K562 (cell line): ENCODE data around the gene RGS6. TPM values are rescaled to one million over a fixed set of nuclear protein-coding genes. Genes with fewer than 3 reads are reported as not detected.

Experiments used
- CBX3 ChIP-seq, 2 experiments: IDR thresholded peaks; 1 replicate in 1 of 2; 2 replicates in 1 of 2; pipeline ENCODE4 v1.6.1; 2012; ENCODE audit warnings: inconsistent platforms in 2 of 2, low read length in 2 of 2, borderline replicate concordance in 1 of 2, control low read depth in 1 of 2
- CC2D1A ChIP-seq: fragments of 450-650 bp; IDR thresholded peaks from 2 replicates; pipeline ENCODE4 v1.6.1; 2017; ENCODE audit warnings: mild to moderate bottlenecking
- E2F6 ChIP-seq, 2 experiments: IDR thresholded peaks; 2 replicates each; pipeline ENCODE4 v1.6.1; 2011; ENCODE audit warnings: borderline replicate concordance in 1 of 2, control low read depth in 1 of 2, low read depth in 1 of 2, low read length in 1 of 2, mild to moderate bottlenecking in 1 of 2, mixed read lengths in 1 of 2, moderate library complexity in 1 of 2; ENCODE audit not compliant: insufficient read depth in 1 of 2, insufficient read length in 1 of 2, poor library complexity in 1 of 2, severe bottlenecking in 1 of 2; ENCODE audit errors: extremely low read depth in 1 of 2
- LCOR ChIP-seq: sonication (generic); formaldehyde crosslinking; IDR thresholded peaks from 2 replicates; pipeline ENCODE4 v1.8.0; 2022; ENCODE audit warnings: mild to moderate bottlenecking, missing genetic modification reagents
- NCOR1 ChIP-seq: fragments of 450-650 bp; IDR thresholded peaks from 2 replicates; pipeline ENCODE4 v1.6.1; 2016; ENCODE audit warnings: mild to moderate bottlenecking, moderate library complexity
- NFE2 ChIP-seq: IDR thresholded peaks from 2 replicates; pipeline ENCODE4 v1.6.1; 2014; ENCODE audit warnings: antibody characterized with exemption, low read depth
- NFXL1 ChIP-seq: fragments of 450-650 bp; formaldehyde crosslinking; IDR thresholded peaks from 2 replicates; pipeline ENCODE4 v1.4.0; 2021; ENCODE audit warnings: mild to moderate bottlenecking
- PCBP2 ChIP-seq: fragments of 200-400 bp; formaldehyde crosslinking; IDR thresholded peaks from 2 replicates; pipeline ENCODE4 v1.6.1; 2018; ENCODE audit warnings: low read length, low read depth, mild to moderate bottlenecking, moderate library complexity; ENCODE audit not compliant: poor library complexity, severe bottlenecking
- PURB ChIP-seq: sonication (generic); formaldehyde crosslinking; IDR thresholded peaks from 2 replicates; pipeline ENCODE4 v1.9.0; 2021; ENCODE audit warnings: low read depth, mild to moderate bottlenecking, missing genetic modification reagents
- RCOR1 ChIP-seq, 2 experiments: IDR thresholded peaks; 2 replicates each; pipeline ENCODE4 v1.6.1; 2012; ENCODE audit warnings: low read depth in 2 of 2, low read length in 2 of 2, borderline replicate concordance in 1 of 2, improper control_type of control experiment in 1 of 2
- SPI1 ChIP-seq: IDR thresholded peaks from 2 replicates; pipeline ENCODE4 v1.6.1; 2011; ENCODE audit warnings: low read depth, low read length, control low read depth, borderline replicate concordance
- TBP ChIP-seq: optimal IDR thresholded peaks from 2 replicates; pipeline ENCODE3; 2011; ENCODE audit warnings: low read depth, low read length, improper control_type of control experiment
- TCF3 ChIP-seq: sonication (generic); formaldehyde crosslinking; IDR thresholded peaks from 2 replicates; pipeline ENCODE4 v1.4.0; 2020; ENCODE audit warnings: mild to moderate bottlenecking, missing genetic modification reagents
- ZNF134 ChIP-seq: fragments of 250-450 bp; sonication (Bioruptor Pico); conservative IDR thresholded peaks from 2 replicates; pipeline ENCODE4 v1.4.0; 2020
- ZNF140 ChIP-seq: fragments of 250-450 bp; sonication (Bioruptor Pico); IDR thresholded peaks from 2 replicates; pipeline ENCODE4 v1.8.0; 2021; ENCODE audit warnings: moderate library complexity, mild to moderate bottlenecking, inconsistent platforms
- ZNF830 ChIP-seq: fragments of 250-450 bp; sonication (Bioruptor Pico); IDR thresholded peaks from 2 replicates; pipeline ENCODE4 v1.5.0; 2021; ENCODE audit warnings: mild to moderate bottlenecking
- polyA plus RNA-seq, 8 experiments: library from polyadenylated mRNA; depleted of rRNA in 4 of 8; stranded (reverse) in 5 of 8; unstranded in 3 of 8; fragments of >200 nt; fragmentation: Nextera tagmentation in 2 of 8; fragmentation: Illumina TruSeq in 1 of 8; extraction: Ambion mirVana in 2 of 8; extraction: Trizol in 1 of 8; gene quantifications; 2 replicates each; pipeline versions ENCODE4 v1.2.1 to v1.2.3, GENCODE V29; 2011 to 2014; ENCODE audit warnings: inconsistent platforms in 1 of 8, missing spikeins in 1 of 8
- total RNA-seq, 7 experiments: library from RNA; depleted of rRNA in 6 of 7; stranded (reverse); fragments of >200 nt in 6 of 7; fragmentation: Illumina TruSeq in 2 of 7; extraction: Trizol in 2 of 7; gene quantifications; 2 replicates each; pipeline versions ENCODE4 v1.2.1 to v1.2.3, GENCODE V29; 2011 to 2021; ENCODE audit warnings: low replicate concordance in 1 of 7
- TF ChIP-seq, protein P1 (sequence below): fragments of 200-800 bp; sonication (Bioruptor generic); IDR thresholded peaks from 2 replicates; pipeline ENCODE4 v1.6.1; 2016; ENCODE audit warnings: missing genetic modification characterization, missing compliant biosample characterization
- TF ChIP-seq, protein P2 (sequence below): fragments of 200-400 bp; formaldehyde crosslinking; IDR thresholded peaks from 2 replicates; pipeline ENCODE4 v1.6.1; 2017; ENCODE audit warnings: mild to moderate bottlenecking, low read depth, low read length, moderate library complexity
- TF ChIP-seq, protein P3 (sequence below): sonication (generic); IDR thresholded peaks from 2 replicates; pipeline ENCODE4 v1.6.1; 2016

RGS6 gene
- total and polyA plus RNA-seq, 9 of the 15 experiments (the other 6 are each of a cell fraction or from before 2014, with no cell fraction given) = not detected

DNA sequence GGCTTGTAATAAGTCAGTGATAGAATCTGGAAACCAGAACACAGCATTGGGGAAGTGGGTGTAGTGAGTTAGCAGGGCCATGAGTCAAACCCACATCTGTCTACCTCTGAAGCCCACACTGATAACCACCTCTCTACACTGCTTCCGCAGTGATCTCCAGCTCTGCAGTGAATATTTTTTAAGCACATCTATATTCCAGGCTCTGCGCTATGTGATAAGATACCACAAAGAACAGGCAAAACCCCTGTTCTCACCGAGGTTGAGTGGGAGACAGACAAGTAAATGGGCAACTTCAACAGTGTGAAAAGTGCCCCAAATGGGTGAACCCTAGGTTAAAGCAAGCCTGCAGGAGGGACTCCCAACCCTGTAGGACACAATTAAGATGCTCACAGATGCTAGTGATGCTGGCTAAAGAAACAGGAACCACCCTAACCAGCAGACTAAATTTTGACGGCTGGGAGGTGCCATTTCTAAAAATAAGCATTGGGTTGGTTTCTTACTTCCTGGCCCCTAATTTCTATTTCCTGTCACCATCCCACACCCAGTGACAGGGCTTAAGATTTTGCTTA is 586.7 kb downstream of the RGS6 start (continued):
- TF ChIP-seq TBP = no peak
- 0 out of 2 replicates have a peak, but pooled peaks have one; percentile 8 for TF ChIP-seq NCOR1
- TF ChIP-seq CC2D1A = no peak
- 0 out of 2 replicates have a peak, but pooled peaks have one; percentile 27 for TF ChIP-seq LCOR (CRISPR knock-in tag)
- TF ChIP-seq NFE2 = peak; percentile 22; the same call in 1 of the 2 replicates
- peak; percentile 70 for TF ChIP-seq TCF3 (CRISPR knock-in tag)
- peak; percentile 54; the same call in 1 of the 2 replicates for TF ChIP-seq SPI1
- peak in 1 of 2 experiments; percentile 27; a peak in 2 of 4 replicates for TF ChIP-seq RCOR1 (IDR thresholded peaks at IDR 0.05; ENCODE audit: borderline replicate concordance in 1 of 2, low read depth in 2 of 2, low read length in 2 of 2)
- TF ChIP-seq CBX3 (IDR thresholded peaks at IDR 0.05; ENCODE audit: borderline replicate concordance in 1 of 2, low read length in 2 of 2) = no peak
- no peak for TF ChIP-seq E2F6 (IDR thresholded peaks at IDR 0.05; ENCODE audit: borderline replicate concordance in 1 of 2, extremely low read depth in 1 of 2, insufficient read depth in 1 of 2, insufficient read length in 1 of 2, low read depth in 1 of 2, low read length in 1 of 2, poor library complexity in 1 of 2, severe bottlenecking in 1 of 2)
- no peak for TF ChIP-seq NFXL1 (CRISPR knock-in tag)
- TF ChIP-seq, protein P1, sequence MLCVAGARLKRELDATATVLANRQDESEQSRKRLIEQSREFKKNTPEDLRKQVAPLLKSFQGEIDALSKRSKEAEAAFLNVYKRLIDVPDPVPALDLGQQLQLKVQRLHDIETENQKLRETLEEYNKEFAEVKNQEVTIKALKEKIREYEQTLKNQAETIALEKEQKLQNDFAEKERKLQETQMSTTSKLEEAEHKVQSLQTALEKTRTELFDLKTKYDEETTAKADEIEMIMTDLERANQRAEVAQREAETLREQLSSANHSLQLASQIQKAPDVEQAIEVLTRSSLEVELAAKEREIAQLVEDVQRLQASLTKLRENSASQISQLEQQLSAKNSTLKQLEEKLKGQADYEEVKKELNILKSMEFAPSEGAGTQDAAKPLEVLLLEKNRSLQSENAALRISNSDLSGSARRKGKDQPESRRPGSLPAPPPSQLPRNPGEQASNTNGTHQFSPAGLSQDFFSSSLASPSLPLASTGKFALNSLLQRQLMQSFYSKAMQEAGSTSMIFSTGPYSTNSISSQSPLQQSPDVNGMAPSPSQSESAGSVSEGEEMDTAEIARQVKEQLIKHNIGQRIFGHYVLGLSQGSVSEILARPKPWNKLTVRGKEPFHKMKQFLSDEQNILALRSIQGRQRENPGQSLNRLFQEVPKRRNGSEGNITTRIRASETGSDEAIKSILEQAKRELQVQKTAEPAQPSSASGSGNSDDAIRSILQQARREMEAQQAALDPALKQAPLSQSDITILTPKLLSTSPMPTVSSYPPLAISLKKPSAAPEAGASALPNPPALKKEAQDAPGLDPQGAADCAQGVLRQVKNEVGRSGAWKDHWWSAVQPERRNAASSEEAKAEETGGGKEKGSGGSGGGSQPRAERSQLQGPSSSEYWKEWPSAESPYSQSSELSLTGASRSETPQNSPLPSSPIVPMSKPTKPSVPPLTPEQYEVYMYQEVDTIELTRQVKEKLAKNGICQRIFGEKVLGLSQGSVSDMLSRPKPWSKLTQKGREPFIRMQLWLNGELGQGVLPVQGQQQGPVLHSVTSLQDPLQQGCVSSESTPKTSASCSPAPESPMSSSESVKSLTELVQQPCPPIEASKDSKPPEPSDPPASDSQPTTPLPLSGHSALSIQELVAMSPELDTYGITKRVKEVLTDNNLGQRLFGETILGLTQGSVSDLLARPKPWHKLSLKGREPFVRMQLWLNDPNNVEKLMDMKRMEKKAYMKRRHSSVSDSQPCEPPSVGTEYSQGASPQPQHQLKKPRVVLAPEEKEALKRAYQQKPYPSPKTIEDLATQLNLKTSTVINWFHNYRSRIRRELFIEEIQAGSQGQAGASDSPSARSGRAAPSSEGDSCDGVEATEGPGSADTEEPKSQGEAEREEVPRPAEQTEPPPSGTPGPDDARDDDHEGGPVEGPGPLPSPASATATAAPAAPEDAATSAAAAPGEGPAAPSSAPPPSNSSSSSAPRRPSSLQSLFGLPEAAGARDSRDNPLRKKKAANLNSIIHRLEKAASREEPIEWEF (CRISPR knock-in tag) = no peak
- TF ChIP-seq, protein P2, sequence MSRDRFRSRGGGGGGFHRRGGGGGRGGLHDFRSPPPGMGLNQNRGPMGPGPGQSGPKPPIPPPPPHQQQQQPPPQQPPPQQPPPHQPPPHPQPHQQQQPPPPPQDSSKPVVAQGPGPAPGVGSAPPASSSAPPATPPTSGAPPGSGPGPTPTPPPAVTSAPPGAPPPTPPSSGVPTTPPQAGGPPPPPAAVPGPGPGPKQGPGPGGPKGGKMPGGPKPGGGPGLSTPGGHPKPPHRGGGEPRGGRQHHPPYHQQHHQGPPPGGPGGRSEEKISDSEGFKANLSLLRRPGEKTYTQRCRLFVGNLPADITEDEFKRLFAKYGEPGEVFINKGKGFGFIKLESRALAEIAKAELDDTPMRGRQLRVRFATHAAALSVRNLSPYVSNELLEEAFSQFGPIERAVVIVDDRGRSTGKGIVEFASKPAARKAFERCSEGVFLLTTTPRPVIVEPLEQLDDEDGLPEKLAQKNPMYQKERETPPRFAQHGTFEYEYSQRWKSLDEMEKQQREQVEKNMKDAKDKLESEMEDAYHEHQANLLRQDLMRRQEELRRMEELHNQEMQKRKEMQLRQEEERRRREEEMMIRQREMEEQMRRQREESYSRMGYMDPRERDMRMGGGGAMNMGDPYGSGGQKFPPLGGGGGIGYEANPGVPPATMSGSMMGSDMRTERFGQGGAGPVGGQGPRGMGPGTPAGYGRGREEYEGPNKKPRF = no peak
- no peak for TF ChIP-seq ZNF830 (CRISPR knock-in tag)
- TF ChIP-seq, protein P3, sequence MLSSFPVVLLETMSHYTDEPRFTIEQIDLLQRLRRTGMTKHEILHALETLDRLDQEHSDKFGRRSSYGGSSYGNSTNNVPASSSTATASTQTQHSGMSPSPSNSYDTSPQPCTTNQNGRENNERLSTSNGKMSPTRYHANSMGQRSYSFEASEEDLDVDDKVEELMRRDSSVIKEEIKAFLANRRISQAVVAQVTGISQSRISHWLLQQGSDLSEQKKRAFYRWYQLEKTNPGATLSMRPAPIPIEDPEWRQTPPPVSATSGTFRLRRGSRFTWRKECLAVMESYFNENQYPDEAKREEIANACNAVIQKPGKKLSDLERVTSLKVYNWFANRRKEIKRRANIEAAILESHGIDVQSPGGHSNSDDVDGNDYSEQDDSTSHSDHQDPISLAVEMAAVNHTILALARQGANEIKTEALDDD = 0 out of 2 replicates have a peak, but pooled peaks have one; percentile 26
- no peak for TF ChIP-seq ZNF140 (CRISPR knock-in tag)
- TF ChIP-seq ZNF134 = 0 out of 2 replicates have a peak, but pooled peaks have one; percentile 26
- TF ChIP-seq PCBP2 = no peak
- no peak for TF ChIP-seq PURB
